Testis (tissue), 2 donors: ENCODE results near the gene FHIT.

Experiments used
- POLR2A ChIP-seq: fragments of 450-650 bp; IDR thresholded peaks from one replicate; pipeline ENCODE4 v1.6.1; 2017; ENCODE audit warnings: antibody characterized with exemption, mild to moderate bottlenecking, moderate library complexity
- TF ChIP-seq, protein P1 (sequence below), 3 experiments: fragments of 450-650 bp in 2 of 3; fragments of 200-600 bp in 1 of 3; sonication (generic) in 1 of 3; IDR thresholded peaks; one replicate each; pipeline ENCODE4 v1.5.1; 2016 to 2019; ENCODE audit warnings: antibody characterized with exemption in 3 of 3, mild to moderate bottlenecking in 2 of 3, moderate library complexity in 1 of 3

DNA sequence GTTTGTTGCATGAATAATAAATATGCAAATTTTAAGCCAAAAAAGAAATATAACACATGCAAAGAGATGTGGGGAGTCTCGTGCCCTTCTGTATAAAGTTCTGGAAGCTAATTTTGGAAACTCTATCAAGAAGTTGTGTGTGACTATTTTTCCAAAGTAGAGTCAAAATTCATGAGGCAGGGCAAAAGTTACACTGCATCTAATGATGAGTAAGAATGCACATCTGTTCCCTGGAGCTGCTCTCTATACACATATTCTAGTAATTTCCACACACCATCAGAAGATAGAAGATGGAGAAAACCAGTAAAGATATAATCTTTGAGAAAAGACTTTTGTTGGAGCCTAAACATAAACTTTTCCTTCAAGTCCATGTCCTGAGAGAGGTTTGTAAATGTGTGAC lies 199.6 kb downstream of the FHIT start:
- TF ChIP-seq, protein P1, sequence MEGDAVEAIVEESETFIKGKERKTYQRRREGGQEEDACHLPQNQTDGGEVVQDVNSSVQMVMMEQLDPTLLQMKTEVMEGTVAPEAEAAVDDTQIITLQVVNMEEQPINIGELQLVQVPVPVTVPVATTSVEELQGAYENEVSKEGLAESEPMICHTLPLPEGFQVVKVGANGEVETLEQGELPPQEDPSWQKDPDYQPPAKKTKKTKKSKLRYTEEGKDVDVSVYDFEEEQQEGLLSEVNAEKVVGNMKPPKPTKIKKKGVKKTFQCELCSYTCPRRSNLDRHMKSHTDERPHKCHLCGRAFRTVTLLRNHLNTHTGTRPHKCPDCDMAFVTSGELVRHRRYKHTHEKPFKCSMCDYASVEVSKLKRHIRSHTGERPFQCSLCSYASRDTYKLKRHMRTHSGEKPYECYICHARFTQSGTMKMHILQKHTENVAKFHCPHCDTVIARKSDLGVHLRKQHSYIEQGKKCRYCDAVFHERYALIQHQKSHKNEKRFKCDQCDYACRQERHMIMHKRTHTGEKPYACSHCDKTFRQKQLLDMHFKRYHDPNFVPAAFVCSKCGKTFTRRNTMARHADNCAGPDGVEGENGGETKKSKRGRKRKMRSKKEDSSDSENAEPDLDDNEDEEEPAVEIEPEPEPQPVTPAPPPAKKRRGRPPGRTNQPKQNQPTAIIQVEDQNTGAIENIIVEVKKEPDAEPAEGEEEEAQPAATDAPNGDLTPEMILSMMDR (IDR thresholded peaks at IDR 0.05), result no peak
- no peak for TF ChIP-seq POLR2A
